Keratinocyte (primary cell): ENCODE measurements around the gene HPCAL1.
A peak's percentile ranks its signal among the peaks of the same experiment; 100 is the strongest.

ENCODE experiments used
- EZH2 ChIP-seq: IDR thresholded peaks from one replicate; pipeline ENCODE4 v1.6.1; 2012; ENCODE audit warnings: inconsistent platforms, mild to moderate bottlenecking, low read length, moderate library complexity
- TF ChIP-seq, protein P1 (sequence below), 3 experiments: IDR thresholded peaks in 1 of 3; conservative IDR thresholded peaks in 1 of 3; optimal IDR thresholded peaks in 1 of 3; 2 replicates in 2 of 3; 3 replicates in 1 of 3; pipeline versions ENCODE3 to v1.5.1; 2011; ENCODE audit warnings: low read length in 3 of 3, mild to moderate bottlenecking in 3 of 3, moderate library complexity in 2 of 3, control low read depth in 1 of 3, inconsistent platforms in 1 of 3; ENCODE audit not compliant: insufficient read depth in 2 of 3; ENCODE audit errors: extremely low read depth in 1 of 3

DNA sequence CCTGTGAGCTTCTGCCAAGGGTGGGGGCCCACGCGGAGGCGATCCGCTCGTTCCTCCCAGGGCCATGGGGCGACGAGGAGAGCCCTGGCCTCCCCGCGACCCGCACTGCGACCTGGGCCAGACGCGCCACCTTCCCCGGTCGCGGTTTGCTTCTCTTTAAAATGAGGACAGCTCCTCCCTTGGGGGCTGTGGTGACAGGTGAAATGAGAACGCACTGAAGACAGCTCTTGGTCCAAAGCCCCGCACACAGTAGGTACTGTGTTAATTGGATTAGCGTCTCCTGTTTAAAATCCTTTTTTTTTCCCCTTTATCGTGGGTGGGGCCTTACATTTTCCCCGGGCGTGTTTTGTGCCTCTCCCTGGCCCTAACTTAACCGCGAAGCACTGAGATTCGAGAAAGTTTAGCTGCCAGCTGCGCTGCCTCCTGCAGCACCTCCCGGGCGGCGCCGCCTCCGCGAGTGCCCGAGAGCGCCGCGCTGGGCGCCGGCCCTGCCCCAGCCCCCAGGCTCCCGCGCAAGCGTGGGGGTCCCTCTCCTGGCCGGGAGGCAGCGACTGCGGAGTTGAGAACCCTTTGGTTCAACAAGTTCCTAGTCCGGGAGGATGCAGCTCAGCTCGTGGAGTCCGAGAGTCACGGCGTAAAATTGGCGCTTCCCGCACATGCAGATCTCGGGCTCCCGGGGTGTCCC is 1.1 kb downstream of the HPCAL1 start:
- TF ChIP-seq, protein P1, sequence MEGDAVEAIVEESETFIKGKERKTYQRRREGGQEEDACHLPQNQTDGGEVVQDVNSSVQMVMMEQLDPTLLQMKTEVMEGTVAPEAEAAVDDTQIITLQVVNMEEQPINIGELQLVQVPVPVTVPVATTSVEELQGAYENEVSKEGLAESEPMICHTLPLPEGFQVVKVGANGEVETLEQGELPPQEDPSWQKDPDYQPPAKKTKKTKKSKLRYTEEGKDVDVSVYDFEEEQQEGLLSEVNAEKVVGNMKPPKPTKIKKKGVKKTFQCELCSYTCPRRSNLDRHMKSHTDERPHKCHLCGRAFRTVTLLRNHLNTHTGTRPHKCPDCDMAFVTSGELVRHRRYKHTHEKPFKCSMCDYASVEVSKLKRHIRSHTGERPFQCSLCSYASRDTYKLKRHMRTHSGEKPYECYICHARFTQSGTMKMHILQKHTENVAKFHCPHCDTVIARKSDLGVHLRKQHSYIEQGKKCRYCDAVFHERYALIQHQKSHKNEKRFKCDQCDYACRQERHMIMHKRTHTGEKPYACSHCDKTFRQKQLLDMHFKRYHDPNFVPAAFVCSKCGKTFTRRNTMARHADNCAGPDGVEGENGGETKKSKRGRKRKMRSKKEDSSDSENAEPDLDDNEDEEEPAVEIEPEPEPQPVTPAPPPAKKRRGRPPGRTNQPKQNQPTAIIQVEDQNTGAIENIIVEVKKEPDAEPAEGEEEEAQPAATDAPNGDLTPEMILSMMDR (optimal IDR thresholded peaks at IDR 0.05 in 1 of 3, IDR thresholded peaks at IDR 0.05 in 1 of 3, conservative IDR thresholded peaks at IDR 0.05 in 1 of 3; ENCODE audit: extremely low read depth in 1 of 3, insufficient read depth in 2 of 3, low read length in 3 of 3): peak in 1 of 3 experiments; percentile 21
- no peak for TF ChIP-seq EZH2
